Activated CD4-positive, CD25-positive, alpha-beta regulatory T cell treated with anti-CD3 and anti-CD28 coated beads, Interleukin-2, amount 50 U/mL, for 16 hours (primary cell): ENCODE data around the gene FBXO38.

Experiments
- DNase-seq: peaks from one replicate; pipeline ENCODE4 v3.0.0-alpha.2; 2020; ENCODE audit warnings: low read depth, low spot score

The FBXO38 gene, protein sequence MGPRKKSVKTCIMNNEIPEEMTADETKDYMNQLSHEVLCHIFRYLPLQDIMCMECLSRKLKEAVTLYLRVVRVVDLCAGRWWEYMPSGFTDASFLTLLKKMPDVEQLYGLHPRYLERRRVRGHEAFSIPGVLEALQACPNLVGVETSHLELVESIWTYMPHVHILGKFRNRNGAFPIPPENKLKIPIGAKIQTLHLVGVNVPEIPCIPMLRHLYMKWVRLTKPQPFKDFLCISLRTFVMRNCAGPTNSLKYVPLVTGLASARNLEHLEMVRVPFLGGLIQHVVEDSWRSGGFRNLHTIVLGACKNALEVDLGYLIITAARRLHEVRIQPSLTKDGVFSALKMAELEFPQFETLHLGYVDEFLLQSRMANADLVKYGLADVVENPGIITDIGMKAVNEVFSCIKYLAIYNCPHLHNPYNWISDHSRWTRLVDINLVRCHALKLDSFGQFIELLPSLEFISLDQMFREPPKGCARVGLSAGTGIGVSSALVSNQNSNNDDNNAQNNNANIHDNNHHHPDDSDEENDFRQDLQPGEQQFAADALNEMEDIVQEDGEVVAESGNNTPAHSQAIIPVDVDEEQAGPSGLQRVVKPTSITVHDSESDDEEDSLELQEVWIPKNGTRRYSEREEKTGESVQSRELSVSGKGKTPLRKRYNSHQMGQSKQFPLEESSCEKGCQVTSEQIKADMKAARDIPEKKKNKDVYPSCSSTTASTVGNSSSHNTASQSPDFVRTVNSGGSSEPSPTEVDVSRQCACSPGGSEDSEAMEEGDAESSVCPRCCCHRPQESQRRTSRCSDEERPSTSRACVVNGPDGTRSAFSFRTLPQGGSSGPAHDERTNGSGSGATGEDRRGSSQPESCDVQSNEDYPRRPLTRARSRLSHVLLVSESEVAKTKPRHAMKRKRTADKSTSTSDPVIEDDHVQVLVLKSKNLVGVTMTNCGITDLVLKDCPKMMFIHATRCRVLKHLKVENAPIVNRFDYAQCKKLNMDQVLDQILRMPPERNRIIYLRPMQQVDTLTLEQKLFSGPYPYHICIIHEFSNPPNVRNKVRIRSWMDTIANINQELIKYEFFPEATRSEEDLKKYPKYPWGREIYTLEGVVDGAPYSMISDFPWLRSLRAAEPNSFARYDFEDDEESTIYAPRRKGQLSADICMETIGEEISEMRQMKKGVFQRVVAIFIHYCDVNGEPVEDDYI

DNA sequence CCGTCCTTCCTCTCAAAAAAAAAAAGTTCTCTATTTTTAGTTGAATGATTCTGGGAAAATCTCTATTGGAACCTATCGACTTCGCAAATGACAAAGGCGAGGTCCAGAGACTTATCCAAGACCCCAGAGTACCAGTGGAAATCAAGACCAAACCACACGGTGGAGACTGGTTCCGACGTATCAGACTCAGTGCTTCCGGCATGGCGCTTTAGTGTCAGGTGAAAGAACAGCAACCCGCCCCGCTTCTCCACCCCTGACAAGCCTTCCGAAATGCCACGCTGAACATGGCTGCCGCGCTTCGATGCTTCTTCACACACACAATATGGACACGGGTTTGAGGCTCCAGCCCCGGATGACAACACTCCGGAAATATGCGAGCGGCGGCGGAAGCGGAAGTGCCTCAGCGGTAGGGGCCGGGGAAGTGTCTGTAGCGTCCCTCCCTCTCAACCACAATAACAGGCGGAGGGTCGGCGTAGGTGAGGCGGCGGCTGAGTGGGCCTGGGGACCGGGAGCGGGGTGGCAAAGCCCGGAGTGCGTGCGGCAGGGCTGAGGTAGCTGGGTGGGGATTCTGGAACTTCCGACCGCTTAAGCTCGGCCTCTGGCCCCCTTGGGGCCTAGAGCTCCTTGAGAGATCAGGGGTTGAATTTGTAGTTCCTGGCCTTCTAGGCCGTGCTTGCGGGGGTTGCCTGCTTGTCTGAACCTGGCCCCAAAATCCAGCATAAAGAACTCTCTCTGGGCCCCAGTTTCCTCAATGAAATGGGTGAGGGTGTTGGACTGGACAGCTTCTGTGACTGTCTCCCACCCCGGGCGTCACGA lies at the start of gene FBXO38:
Gene FBXO38 (plus strand): TSS at position 395 of the 816 bp plus-strand sequence. CDS start 10,819 bp downstream, outside the sequence.
- peak; percentile 96 for DNase-seq

DNA sequence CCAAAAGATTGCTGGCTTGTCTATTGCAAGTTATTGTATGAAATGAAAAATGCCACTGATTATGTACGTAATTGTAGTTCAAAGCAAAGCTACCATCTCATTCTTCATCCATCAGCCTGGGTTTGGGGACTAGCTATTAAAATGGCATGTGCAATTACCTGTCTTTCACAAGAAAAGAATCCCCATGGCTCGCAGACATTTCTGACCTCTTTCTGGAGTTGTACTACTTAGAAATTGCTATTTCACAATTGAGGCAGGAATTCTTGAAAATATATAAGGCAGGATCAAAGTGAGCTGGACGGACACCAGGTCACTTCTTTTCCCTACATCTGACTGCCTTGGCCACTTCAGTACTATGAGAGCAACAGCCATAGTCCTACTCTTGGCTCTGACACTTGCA lies 48.5 kb upstream of the FBXO38 start, which contains the start of gene SPINK9:
Gene SPINK9 (plus strand): TSS at position 301 of the 400 bp plus-strand sequence. CDS start 55 bp downstream, at position 356.
- DNase-seq = no peak

DNA sequence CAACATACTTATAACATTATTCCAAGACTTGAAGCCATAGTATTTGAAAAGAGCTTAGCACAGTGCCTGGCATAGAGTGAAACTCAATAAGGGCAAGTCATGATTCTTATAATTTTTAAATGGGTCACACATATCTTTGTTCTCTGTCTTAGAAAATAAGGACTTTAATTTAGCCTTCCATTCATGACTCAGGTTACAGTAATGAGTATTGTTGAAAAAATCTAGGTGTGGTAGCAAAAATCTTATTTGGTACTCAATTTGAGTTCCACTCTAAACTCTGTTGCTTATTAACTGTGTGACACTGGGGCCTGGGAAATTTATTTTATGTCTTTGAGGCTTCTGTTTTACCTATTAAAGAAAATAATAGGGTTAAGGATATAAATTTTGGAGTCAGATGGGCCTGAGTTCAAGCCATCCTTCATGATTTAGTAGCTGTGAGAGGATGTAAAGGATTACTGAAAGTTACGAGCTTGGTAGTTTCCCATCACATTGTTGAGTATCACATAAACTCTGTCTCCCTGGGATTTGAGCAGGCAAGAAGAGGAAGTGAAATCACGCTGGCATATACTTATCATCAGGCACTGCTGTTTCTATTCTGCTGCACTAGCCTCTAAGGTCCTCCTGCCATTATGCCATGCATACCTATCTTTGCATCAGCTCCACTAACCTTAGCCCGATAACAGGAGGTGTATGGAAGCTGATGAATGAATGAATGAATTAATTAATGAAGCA lies 46.9 kb upstream of the FBXO38 start:
- DNase-seq = no peak

DNA sequence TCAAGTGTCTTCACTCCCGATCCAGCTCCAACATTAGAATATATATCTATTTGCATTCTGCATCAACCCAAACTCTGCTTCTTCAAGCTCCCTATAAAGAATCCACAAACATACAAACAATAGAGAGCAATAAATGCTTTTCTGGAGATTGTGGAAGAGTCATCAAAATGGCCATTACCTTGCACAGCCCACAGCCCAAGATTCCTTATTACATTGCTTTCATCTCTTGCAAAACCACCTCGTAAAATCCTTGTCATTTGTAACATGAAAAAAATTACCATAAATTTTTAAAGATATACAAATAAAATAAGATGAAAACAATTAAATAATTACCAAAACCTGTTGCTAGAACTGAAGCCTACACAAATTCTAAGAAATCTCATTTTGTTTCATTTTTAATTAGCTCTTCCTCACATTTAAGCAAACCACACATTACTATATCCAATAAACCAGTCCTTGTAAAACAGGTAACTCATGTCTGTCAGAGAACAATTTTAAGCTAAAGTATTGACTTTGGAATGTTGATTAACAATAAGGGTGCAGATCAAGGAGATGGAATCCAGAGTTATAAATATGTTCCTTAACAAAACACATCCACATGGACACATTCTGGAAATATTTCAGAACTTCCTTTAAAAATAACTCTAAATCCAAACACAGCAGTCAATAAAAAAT lies 41.2 kb upstream of the FBXO38 start:
- DNase-seq = no peak

DNA sequence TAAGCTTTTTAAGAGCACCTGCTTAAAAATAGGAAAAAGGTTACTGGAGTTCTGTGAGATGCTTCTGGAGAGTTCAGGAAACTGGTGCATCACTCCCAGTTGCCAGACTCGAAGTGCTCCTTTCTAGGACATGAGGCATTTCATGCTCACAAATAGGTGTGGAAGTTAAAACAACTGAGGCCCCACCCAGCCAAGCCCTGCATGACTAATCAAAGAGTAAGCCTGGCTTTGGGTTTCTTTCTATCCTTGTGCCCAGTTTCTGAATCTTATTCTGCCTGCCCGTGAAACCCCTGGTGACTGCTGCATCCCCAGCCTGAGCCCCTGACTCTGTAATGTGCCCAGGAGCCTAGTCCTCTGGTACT lies 40.7 kb upstream of the FBXO38 start:
- no peak for DNase-seq

DNA sequence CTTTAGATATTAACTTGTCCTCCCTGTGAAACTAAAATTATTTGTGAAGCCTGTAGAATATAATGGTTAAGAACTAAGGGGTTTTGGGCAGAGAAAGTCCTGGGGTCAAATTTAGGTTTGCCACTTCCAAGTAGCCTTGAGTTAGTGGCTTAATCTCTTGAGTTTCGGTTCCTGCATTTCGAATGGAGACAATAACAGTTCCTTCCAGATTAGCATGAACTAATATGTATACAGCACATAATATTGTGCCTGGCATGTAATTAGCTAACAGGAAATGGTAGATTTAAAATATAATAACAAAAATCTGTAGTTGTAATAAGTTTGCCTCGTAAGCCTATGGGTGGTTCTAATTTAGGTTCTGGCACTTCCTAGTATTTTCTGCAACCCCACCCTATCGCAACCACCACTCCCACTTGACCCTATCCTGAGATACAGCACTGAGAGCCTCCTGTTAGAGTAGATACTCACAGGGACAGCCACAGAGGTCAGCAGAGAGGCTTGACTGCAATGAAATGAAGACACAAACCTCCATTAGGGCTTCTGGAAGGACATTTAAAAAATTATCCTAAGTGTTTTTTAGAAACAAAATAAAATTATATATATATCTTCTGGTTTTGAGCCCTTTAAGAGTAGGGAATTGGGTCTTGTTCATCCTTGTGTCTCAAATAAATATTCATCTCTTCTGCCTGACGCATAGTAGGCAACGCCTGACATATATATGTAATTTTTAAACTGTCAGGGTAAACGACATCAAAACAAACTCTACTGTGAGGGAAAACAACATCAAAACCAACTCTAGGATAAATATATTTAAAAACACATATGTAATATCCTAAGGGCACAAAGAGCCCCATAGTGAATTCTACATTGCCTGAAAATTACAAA lies 39.9 kb upstream of the FBXO38 start:
- DNase-seq = no peak

DNA sequence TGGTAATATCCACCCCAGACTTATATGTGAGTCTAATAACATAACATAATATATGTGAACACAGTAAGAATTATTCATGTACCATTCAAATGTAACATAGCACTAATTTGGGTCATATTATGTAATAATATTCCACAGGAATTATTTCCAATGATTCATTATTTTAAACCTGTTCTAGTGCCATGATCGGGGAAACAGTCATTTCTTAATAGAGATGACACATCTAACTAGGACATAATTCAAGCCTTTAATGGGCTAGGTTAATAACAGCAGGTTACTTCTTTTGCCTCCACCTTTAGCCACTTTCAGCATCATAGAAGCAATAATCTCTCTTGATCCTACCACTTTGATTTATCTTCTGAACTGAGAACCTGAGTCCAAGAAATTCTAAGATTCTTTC lies 36.1 kb upstream of the FBXO38 start:
- no peak for DNase-seq

DNA sequence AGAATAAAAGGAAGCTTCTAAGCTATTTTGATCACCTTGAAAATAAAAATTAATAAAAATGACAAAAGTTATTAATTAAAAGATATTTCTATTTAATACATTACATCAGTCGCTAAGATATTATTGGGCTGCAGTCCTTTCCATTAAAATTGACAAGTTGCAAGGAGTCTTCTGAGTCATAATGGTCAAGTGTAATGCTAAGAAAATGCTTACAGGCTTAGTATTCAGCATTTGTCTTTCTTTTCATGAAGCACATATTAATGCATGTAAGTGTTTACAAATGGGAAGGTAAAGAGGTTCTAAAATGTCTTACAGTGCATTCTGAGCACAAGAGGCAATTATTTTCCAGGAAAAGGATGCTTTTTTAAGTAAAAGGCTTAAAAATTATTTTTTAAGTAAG lies 31.1 kb upstream of the FBXO38 start:
- DNase-seq = no peak

DNA sequence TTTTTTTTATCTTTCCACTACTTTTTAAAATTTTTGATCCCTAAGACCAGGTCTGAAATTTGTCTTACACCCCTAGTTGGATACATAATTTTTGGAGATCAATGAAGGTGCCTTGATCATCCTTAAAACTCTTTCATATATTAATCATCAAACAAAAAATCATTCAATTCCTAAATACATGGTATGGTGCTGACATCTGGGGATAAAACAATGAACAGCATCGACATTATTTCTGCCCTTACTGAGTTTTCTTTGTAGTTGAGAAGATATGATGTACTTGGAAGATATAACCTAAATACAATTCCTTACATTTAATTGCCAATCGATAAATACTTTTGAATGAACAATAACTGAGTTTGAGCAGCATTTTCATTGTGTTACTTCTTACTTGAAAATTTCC lies 30.1 kb upstream of the FBXO38 start:
- DNase-seq = no peak

DNA sequence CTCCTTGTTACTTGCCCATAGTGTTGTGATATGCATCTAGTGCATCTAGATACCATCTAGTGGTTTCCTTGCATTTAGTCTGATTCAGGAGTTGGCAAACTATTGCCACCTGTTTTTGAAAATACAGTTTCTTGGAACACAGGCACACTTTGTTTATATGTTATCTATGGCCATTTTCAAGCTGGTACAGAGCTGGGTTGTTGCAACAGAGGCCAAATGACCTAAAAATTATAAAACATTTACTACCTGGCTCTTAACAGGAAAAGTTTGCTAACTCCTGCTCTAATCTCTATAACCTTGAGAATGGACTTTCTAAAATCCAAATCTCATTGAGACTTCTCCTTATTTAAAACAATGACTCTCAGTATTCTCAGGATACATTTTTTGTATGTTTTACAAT lies 19.4 kb upstream of the FBXO38 start:
- DNase-seq = no peak

DNA sequence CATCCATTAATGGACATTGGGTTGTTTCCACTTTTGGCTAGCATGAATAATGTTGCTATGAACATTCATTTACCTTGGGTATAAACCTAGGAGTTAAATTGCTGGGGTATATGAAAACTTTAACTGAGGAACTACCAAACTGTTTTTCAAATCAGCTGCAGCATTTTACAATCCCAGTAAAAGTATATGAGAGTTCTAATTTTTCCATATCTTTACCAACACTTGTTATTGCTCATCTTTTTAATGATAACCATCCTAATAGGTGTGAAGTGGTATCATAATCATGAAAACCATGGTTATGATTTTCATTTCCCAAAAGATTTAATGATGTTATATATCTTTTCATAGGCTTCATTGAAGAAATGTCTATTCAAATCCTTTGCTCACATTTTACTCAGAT lies 15.5 kb upstream of the FBXO38 start:
- no peak for DNase-seq

DNA sequence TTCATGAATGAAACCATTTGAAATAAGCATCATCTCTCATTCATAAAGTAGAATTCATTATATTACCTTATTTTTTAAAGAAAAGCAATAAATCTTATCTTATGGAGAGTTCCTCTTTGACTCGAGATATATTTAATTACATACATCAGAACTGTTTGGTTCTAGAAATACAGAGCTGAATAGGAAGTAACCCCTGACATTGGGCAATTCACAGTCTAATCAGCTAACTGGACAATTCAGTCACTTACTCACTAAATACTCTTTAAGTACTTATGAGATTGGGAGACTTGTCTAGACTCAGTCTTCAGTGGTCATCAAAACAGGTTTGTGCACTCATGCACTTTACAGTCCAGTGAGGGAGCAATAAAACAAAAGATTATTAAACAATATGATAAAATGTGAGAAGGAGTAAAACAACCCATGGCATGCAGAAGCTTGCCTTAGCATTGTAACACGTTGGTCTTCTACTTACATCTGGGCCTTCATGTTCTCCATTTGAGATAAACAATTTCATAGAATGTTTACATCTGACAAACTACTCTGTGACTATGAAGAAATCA lies 11.5 kb upstream of the FBXO38 start:
- DNase-seq = no peak

DNA sequence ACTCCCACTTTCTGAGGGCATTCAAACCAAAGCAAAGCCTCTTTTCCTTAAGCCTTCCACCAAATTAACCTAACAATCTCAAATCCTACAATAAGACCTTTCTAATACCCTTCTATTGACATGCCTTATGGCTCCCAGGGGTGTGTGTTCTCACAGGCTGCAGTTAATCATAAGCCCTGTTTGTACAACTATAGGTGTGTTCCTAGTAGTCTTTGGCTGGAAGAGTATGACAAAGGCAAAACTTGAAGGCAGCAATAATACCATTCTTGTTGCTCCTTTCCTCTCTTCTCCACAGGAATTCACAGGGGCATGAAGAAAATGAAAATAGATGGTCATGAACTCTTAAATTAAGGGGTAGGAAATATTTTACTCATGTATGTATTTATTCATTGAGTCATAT lies 10.9 kb upstream of the FBXO38 start:
- DNase-seq = no peak

DNA sequence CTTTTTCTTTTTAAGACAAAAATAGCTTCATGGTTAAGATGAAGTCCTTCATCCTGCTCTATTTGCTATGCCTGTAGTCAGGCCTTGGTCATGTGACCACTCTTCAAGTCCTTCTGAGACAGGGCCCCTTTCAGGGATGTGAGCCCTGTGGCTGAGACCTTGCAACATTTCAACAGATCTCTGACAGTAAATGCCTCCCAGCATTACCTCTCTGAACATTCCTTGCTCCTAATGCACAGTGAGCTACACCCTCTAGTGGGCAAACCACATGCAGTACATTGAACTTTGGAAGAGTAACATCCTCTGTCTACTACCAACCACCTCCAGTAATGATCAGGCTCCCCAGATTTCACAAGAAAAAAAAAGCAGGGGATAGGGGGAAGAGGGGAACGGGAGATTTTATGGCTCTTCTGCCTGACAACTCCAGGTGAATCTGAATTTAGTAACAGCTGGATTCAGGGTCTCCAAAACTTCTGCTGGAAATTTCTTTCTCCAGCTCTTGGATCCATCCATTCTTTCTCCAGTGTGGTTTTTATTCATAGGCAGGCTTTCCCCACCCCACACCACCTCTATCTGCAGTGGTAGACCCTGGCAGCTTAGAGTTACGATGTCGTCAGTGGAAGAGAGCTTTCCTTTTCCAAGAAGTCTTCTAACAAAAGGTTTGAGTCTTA lies 8.9 kb upstream of the FBXO38 start:
- DNase-seq = no peak

DNA sequence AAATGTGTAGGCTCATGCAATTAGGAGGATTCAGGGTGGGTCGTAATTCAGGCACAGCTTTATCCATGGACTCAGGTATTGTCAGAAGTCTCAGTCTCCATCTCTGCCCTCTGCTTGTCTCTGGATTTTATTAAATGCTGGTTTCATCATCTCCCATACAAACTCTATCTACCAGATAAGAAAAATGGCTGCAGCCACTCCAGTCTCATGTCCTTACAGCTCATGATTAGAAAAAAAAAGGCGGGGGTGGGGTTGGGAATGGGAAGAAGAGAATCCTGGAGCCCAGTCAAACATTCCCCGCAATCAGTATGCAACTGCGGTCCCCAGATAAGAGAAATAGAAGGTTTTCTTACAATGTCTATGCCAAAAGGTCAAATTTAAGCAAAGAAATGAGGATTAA lies 7.6 kb upstream of the FBXO38 start:
- no peak for DNase-seq

DNA sequence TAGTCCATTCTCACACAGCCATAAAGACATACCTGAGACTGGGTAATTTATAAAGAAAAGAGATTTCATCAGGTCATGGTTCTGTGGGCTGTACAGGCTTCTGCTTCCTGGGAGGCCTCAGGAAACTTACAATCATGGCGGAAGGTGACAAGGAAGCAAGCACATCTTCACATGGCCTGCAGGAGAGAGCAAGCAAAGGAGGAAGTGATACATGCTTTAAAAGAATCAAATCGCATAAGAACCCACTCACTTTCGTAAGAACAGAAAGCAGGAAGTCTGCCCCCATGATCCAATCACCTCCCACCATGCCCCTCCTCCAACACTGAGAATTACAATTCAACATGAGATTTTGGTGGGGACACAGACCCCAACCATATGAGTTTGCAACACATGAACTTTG lies 5.1 kb upstream of the FBXO38 start:
- no peak for DNase-seq

DNA sequence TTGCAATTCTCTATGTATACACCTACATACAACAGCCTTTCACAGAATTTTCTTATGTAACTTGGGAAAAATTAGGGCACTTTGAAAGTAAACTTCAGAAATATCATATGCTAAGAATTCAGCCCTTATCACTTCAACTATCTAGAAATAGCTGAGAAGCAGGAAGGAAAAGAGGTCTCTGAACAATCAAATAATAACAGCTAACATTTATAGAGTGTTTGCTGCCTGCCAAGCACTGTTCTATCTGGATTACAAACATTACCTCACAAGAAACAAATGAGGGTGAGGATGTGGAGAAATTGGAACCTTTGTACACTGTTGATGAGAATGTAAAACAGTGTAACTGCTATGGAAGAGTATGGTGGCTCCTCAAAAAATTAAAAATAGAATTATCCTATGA lies 4.4 kb upstream of the FBXO38 start:
- DNase-seq = no peak

DNA sequence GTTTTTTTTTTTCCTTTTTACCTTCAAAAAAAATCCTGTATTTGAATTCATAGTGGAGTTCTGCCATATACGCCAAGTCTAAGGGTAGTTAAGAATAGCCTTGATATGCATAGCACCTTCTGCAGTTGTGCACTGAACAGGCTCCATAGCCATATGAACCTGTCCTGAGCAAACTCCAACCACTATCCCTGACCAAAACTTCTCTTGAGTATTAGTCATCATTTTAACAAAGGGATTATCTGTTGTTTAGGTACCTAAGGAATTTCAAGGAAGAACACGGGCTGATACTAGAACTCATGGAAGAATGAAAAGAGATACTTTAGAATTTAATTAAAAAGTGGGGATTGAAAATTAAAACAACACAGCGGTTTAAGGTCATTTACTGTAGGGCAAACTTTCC lies 1.9 kb upstream of the FBXO38 start:
- no peak for DNase-seq
